Stimulated activated CD8-positive, alpha-beta memory T cell treated with anti-CD3 and anti-CD28 coated beads, Interleukin-4, amount 100 ng/mL, for 4 hours (primary cell): ENCODE results near the gene TRIM9.

Experiments
- DNase-seq, 2 donors: peaks; one replicate each; pipeline ENCODE4 v3.0.0-alpha.2; 2020; ENCODE audit warnings: low read depth in 2 of 2, low spot score in 1 of 2

TRIM9 gene

DNA sequence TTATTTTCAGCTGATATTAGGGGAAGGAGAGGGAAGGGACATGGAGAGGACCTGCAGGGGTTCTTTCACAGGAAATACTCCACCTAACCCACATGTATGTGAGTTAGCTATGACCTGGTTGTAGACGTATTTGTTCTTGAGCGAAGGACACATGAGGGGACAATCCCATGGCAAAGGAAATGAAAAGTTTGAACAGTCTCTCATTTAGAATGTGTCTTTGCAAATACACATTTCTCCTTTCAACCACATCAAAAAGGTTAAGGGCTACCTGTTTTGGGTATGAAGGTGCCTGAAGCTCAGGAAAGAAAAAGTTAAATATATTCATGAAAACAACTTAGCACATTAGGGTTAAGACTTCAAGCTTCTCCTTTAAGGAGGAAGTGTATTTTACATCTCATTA, 158.0 kb downstream of the TRIM9 start:
- no peak for DNase-seq

DNA sequence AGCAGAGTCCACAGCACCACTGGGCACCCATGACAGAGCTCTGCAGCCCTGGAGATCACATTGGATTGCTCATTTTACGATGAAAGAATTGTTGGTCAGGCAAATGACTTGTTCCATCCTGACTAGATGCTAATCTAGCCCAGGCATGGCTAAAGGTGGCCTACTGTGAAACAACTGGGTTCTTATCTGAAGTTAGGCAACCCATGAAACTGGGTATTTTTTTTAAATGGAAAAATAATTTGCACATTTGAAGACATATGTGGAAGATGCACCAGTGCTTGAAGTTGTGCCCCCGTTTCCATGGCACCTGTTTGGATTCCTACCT, 158.9 kb downstream of the TRIM9 start:
- no peak for DNase-seq

DNA sequence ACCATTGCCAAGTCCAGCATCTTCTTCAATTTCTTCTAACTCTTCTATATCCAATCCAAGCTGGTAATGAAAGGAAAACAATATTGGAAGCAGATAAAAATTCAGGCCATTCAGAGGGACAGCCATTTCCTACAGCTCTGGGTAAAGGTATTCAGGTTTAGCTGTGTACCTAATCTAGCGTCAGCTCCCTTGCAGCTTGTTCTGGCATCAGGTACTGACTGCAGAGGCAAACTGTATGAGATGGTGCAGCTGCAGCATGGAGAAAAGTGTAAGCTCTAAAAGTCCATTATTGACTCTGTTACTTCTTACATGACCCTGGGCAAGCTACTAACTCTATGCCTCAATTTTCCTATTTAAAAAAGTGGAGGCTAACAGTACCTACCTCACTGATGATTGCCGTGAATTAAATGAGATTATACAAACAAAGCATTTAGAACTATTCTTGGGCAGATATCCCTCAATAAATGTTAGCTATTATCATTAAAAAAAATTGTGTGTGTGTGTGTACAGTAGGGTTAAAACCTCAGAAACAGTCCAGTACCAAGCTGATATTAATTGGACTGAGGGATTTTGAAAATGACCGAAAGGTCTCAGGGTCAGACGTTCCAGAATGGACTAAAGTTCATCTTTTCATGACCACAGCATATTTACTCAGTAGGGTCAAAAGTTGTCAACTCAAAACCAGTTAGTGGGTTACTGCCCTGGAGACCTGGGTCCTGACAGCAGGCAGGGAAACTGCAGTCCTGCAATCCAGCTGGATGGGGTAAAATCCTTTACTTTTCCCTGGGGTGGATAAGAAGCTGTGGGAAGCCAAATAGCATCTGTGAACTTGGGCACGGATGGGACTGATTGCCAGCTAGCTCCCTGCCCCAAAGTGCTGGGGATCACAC, 159.5 kb downstream of the TRIM9 start:
- DNase-seq: no peak

DNA sequence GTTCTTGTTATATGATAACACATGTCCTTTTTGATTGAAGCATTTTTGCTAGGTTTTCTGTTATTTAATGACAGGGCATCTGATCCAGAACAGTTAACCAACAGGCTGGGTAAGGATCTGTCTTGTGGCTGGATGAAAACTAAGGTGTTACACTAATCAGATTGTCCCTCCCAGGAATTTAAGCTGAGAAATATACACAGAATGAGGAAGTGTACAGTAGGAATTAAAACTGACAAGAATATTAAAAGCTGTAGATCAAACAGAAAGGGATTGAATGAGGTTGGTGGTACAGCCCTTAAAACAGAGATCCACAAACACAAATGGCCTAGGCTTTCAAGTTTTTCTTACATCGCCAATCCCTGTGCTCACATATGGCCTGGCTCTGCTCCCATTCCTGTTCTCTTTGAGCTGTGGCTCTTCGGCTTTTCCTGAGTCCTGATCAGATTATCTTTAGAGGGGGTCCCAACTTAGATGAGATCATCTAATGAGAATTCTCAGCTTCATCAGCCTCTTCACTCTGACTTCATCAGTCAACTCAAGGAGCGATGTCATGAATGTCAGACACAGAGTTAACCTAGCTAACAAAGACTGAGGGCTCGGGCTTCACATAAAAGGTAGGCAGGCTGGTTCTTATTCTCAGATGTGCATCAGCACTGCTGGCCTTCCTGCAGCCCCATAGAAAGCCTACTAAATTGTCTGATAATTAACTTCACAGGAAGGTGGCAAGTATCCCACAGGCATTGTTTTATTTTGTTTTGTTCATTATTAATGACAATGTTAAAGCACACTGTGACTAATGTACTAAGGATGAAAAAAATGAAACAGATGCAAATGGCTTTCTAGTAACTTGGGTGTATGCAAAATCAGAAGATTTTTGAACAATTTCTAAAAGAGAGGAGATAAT, 162.1 kb downstream of the TRIM9 start:
- DNase-seq: no peak

DNA sequence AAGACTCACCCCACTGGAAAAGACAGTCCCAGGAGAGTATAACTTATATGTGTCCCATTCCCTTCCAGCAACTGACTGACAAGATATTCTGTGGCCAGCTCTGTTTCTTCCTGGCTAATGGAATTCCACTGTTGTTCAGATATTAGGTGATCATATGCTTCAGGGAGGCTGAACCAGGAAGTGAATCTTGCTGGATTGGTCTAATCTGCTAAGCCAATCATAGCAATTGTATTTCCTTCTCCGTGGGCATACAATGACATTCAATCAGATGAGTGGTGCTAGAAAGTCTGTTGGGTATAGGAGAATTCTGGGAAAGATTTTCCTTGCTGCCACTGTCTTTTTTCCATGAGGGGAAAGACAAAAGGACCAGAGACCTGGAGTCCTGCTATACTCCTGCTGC, 162.7 kb downstream of the TRIM9 start:
- DNase-seq: no peak

DNA sequence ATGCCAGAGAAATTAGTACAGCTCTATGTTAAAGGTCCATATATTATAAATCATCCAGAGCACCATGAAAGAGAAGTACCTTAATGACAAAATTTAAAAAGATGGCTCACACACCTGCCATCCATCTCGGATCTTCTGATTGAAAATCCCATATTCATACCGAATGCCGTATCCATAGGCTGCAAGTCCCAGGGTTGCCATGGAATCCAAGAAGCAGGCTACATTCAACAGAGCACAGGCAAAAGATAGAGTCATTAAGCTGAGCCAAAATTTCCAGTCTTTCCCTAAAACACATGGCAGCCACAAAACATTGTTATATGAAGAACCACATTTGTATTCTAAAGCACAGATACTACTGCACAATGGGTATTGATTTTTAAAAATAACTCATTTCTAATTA, 163.3 kb downstream of the TRIM9 start:
- no peak for DNase-seq

DNA sequence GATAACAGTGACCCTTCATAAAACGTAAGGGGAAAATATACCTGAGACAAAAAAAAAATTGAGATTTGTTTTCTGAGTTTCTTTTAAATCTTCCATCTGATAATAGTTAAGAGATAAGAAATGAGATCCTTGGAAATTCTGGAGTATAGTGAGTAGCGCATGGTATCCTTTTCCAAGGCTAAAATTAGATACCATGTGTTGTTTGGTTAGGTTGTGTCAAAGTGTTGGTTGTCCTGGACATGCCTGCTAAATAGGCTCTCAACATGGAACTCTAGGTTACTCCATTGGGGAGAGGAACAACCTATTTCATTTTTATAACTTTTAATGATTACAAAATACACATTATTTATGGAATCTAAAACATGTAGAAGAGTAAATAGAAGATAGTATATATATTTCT, 165.4 kb downstream of the TRIM9 start:
- DNase-seq: no peak

DNA sequence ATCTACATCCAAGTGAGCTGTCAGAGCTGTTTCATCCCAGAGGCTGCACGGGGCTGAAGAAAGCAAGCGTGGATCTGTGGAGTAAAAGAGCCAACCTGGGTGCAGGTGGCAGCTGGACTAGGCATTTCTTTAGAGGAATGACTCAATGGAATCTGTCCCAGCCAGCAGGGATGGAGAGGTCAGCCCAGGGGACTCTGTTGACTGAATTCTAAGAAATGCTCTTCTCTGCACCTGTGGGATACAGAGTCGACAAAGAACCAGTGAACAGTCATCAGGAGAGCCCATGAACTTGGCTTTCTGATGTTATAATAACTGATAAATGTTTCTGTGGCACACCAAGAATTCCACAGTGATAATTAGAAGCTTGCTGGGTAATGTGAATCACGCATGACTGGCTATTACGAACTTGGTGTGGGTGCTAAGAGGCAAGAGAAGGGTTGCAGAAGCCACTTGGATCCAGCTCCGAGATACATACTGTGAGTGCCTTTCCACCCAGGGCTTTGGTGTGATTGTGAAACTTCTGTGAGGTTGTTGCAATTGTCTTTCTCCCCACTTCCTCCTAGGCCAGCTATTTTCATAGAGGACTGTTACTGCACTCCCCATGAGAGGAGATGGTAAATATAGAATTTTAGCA, 166.8 kb downstream of the TRIM9 start:
- no peak for DNase-seq

DNA sequence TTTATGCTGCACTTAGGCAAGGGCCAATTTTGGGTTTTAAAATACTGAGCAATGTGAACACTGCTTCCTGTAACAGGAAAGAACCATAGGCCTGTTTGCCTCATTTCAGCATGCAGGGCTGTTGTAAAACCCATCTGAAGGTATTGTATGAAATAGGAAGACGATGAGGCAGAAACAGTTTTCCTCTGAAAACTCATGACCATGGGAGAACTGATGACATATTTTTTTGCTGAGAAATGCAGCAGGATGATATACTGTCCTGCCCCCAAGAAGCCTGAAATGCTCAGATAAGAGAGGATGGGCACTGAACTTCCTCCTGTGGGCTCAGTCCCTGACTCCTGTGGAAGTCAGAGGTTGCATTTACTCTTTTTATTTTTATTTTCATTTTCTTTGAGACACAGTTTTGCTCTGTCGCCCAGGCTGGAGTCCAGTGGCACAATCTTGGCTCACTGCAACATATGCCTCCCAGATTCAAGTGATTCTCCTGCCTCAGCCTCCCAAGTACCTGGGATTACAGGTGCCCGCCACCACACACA, 168.0 kb downstream of the TRIM9 start:
- no peak for DNase-seq
